SU-DHL-6 (cell line): ENCODE measurements around the gene DOCK1.

ENCODE experiments used
- EZH2phosphoT487 ChIP-seq: fragments of 200-600 bp; sonication (generic), shearing (Covaris generic); conservative IDR thresholded peaks from 2 replicates; pipeline ENCODE4 v1.6.1; 2018; ENCODE audit warnings: mild to moderate bottlenecking, antibody characterized with exemption, low read length, moderate library complexity, mixed read lengths
- TF ChIP-seq, protein P1 (sequence below): fragments of 200-600 bp; sonication (generic); IDR thresholded peaks from one replicate; pipeline ENCODE4 v1.5.1; 2017; ENCODE audit warnings: antibody characterized with exemption, mild to moderate bottlenecking, low read length, moderate library complexity; ENCODE audit not compliant: insufficient read depth, poor library complexity, severe bottlenecking

- TF ChIP-seq, protein P1, sequence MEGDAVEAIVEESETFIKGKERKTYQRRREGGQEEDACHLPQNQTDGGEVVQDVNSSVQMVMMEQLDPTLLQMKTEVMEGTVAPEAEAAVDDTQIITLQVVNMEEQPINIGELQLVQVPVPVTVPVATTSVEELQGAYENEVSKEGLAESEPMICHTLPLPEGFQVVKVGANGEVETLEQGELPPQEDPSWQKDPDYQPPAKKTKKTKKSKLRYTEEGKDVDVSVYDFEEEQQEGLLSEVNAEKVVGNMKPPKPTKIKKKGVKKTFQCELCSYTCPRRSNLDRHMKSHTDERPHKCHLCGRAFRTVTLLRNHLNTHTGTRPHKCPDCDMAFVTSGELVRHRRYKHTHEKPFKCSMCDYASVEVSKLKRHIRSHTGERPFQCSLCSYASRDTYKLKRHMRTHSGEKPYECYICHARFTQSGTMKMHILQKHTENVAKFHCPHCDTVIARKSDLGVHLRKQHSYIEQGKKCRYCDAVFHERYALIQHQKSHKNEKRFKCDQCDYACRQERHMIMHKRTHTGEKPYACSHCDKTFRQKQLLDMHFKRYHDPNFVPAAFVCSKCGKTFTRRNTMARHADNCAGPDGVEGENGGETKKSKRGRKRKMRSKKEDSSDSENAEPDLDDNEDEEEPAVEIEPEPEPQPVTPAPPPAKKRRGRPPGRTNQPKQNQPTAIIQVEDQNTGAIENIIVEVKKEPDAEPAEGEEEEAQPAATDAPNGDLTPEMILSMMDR = no peak
- TF ChIP-seq EZH2phosphoT487 = no peak
Observed at GRCh38 chr10:126878594-126878993, 26.6 kb upstream of the DOCK1 start.
